ENCODE data around the gene LCE1B. TPM values are rescaled to one million over a fixed set of nuclear protein-coding genes. Genes with fewer than 3 reads are reported as not detected.

The LCE1B gene, protein sequence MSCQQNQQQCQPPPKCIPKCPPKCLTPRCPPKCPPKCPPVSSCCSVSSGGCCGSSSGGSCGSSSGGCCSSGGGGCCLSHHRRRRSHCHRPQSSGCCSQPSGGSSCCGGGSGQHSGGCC
- not detected for polyA plus RNA-seq (ENCODE audit: insufficient read length in 3 of 3)

DNA sequence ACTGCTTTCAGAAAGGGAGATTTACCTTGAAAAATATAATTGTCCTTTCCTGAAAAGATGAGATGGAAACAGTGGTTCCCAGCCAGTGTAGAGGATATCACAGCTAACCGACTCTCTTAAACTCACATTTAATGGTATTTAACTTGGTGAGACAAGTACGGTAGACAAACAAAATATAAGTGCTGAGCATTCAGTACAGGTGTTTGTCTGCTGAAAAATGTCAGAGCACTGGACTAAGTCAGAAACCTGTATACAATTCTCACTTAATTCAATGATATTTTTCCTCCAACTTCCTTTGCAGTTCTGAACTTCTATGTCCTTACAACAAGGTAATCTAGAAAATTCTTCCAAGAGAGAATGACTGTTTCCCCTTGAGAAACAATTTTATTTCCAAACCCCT, at the start of gene LCE1B:
TSS of gene LCE1B (plus strand) at position 301 of the 400 bp plus-strand sequence. CDS start 476 bp downstream, outside the sequence.
- no peak for DNase-seq (ENCODE audit: low read depth in 3 of 3, low spot score in 2 of 3)

DNA sequence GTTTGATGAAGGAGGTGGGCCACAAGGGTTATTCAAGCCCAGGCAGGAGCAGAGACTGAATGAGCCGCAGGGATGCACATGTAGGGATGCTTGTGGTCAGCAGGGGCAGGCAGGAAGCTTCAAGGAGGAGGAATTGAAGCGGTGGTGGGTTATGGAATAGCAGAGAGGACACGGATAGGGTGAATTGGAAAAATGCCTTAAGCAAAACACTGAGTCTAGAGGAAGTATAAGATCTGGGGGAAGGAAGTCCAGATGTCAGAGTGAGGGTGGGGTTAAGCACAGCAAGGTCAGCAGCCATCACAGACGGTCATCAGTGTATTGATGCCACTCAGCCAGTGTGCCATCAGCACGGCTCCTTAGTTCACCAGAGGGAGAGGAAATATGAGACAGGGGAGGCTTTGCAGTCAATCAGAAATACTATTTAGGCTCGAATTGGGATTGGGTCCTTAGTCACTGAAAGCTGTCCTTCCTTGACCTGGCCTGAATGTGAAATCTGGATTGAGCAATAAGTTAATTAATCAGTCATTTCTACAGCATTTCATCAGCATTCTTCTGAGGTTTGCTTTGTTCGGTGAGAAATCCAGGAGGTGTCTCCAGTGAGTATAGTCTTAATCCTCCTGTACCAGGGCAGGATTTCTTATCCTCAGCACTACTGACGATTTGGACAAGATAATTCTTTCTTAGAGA, 42.8 kb upstream of the LCE1B start:
- DNase-seq (ENCODE audit: low read depth in 3 of 3, low spot score in 2 of 3) = no peak

DNA sequence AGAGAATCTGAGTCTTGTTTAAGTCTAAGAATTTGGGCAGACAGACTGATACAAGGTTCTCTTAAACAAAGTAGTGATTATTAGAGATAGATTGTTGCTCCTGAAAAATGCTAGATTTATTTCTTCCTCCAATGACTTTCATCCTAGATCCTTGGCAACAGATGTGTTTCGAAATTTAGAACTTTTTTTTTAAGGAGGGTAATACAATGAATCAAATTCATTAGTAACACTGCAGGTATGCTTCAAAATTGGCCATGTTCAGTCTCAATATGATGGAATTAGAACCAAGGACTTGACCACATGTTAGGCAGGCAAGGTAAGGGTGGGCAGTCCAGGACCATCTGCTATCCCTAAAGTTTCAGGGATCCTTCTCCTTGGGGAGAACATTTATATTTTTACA, 41.4 kb upstream of the LCE1B start:
- no peak for DNase-seq (ENCODE audit: low read depth in 3 of 3, low spot score in 2 of 3)

DNA sequence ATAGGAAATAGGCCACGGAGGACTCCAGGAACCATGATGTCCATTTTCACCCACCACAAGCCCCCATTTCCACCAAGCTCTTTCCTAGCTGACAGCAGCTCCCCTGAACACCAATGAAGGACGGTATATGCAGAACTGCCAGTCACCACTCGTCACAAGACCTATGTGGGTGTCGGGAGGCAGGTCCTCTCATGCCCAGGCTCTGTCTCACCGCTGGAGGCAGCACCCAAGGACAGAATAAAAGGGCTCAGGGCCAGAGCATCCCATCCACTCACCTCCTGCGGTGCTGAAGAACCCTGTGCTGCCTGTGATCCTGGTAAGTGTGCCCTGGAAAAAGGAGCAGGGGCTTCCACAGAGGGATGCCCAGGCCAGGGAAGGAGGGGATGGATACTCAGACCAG, 36.9 kb upstream of the LCE1B start, which contains the start of gene LCE1F:
TSS of gene LCE1F (plus strand) at position 266 of the 400 bp plus-strand sequence. CDS start 1,232 bp downstream, outside the sequence.
- DNase-seq (ENCODE audit: low read depth in 3 of 3, low spot score in 2 of 3) = no peak

DNA sequence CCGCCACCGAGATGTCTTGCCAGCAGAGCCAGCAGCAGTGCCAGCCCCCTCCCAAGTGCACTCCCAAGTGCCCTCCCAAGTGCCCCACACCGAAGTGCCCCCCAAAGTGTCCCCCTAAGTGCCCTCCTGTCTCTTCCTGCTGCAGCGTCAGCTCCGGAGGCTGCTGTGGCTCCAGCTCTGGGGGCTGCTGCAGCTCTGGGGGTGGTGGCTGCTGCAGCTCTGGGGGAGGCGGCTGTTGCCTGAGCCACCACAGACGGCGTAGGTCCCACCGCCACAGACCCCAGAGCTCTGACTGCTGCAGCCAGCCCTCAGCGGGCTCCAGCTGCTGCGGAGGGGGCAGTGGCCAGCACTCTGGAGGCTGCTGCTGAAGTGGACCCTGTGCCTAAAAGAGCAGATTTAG, 35.4 kb upstream of the LCE1B start:
- no peak for DNase-seq (ENCODE audit: low read depth in 3 of 3, low spot score in 2 of 3)

DNA sequence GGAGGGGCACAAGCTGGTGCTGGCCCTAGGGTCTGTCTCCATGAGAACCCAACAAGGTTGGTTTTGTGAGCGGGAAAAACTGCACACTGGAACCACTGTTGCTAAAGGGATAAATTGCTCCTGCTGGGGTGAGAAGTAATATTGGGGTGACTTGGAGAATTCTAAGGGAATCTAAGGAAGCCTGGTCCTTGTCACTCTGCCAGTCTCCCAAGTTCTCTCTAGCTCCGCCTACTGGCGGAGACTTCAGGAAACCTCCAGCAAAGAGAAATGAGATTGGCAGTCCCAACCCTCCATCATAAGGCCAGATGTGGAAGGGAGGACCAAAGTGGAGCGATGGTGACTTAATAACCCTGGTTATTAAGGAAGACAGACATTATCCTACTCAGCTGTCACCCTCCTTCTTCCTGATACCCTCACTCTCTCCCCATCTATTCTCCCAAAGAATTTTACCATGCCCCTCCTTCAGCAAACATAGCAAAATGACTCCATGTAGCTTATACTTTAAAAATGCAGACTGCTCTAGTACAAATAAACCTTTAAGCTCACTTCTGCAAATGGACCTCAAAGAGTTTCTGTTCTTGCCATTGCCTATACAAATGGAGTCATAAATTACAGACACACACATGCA, 34.1 kb upstream of the LCE1B start:
- no peak for DNase-seq (ENCODE audit: low read depth in 3 of 3, low spot score in 2 of 3)

DNA sequence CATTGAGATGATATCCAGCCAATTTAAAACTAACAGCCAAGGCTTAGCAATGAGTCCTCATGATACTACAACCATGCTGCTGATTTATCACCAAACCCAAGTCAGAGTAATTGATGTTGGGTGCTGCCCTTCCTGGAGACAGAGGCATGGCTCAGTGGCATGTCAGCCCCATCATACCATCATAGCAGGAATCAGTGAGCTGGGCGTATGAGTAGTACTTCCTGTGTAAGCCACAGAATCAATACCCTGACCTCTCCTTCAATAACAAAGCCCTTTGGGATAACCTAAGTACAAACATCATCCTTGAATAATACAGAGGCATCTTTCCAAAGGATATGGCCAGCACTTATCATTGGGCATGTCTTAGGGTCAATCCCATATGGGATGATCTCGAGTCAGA, 28.7 kb upstream of the LCE1B start:
- DNase-seq (ENCODE audit: low read depth in 3 of 3, low spot score in 2 of 3) = no peak

DNA sequence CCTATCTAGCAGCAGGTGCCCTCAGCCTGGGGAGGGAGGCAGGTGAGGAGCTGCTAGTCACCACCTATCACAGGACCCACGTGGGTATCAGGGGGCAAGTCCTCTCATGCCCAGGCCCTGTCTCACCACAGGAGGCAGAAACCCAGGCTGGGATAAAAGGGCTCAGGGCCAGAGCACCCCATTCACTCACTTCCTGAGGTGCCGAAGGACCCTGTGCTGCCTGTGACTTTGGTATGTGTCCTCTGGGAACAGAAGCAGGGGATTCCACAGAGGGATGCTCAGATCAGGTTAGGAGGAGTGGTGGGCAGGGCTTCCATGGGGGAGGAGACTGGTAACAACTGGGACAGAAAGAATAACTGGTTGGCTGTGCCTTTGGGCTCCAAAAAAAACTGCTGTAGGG, 25.7 kb upstream of the LCE1B start, which contains the start of gene LCE1E:
TSS of gene LCE1E (plus strand) at position 181 of the 400 bp plus-strand sequence. CDS start 1,043 bp downstream, outside the sequence.
- DNase-seq (ENCODE audit: low read depth in 3 of 3, low spot score in 2 of 3) = no peak

DNA sequence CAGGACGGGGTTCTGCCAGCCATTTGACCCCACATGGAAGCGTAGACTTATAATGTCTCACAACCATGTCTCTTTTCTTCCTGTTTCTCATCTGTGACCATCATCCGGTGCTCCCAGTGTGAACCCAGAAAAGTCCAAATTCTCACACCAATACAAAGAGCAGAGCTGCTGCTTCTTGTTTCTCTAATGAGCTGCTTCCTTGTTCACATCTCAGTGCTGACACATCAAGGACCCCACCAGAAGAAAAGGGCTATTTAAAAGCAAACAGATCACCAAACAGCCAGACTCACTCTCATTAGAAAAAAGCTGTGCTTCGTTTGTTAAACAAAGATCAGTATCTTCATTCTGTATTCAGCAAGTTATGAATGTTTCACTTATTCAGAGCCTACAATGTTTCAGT, 16.1 kb upstream of the LCE1B start:
- DNase-seq (ENCODE audit: low read depth in 3 of 3, low spot score in 2 of 3) = no peak

DNA sequence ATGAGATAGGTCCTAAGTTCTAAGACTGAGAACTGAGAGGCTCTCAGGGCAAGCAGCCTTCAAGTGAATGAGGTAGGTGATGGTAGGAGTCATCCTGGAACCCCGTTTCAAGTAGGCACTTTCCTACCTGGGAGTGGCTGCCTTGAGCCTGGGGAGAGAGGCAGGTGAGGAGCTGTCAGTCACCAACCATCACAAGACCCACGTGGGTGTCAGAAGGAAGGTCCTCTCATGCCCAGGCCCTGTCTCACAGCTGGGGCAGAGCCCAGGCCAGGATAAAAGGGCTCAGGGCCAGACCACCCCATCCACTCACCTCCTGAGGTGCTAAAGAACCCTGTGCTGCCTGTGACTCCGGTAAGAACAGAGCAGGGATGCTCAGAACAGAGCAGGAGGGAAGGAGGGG, 15.3 kb upstream of the LCE1B start, which contains the start of gene LCE1D:
TSS of gene LCE1D (plus strand) at position 301 of the 400 bp plus-strand sequence. CDS start 1,074 bp downstream, outside the sequence.
- DNase-seq (ENCODE audit: low read depth in 3 of 3, low spot score in 2 of 3) = no peak

DNA sequence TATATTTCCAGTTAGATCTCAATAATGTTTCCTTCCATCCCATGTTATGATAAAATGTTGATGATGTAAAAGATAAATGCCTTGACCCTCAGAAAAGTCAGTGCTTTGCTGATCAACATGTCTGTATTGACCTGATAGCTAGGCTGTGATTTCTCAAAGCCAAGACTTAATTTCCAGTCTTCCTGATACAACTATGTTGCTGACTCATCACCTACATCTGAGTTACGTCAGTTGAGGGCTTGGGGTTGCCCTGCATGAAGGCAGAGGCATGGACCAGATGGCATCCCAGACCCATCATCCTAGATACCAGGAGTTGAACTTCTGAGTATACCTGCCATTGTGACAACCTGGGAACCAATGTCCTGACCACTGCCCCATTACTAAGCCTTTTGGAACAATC, 10.4 kb upstream of the LCE1B start:
- DNase-seq (ENCODE audit: low read depth in 3 of 3, low spot score in 2 of 3) = no peak

DNA sequence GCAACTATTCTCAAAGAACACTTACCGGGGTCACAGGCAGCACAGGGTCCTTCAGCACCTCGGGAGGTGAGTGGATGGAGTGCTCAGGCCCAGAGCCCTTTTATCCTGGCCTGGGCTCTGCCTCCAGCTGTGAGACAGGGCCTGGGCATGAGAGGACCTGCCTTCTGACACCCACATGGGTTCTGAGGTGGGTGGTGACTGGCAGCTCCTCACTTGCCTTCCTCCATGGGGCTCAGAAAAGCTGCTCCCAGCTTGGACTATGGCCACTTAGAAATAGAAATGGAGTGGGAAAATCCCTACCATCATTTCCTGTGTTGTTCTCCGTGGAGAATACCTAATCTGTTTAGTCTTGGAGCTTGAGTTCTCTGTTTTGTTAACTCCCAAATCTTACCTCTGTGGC, 5.2 kb upstream of the LCE1B start, which contains the start of gene LCE1C:
TSS of gene LCE1C (minus strand) at position 76 of the 400 bp plus-strand sequence. CDS start 1,173 bp downstream, outside the sequence.
- DNase-seq (ENCODE audit: low read depth in 3 of 3, low spot score in 2 of 3) = no peak

DNA sequence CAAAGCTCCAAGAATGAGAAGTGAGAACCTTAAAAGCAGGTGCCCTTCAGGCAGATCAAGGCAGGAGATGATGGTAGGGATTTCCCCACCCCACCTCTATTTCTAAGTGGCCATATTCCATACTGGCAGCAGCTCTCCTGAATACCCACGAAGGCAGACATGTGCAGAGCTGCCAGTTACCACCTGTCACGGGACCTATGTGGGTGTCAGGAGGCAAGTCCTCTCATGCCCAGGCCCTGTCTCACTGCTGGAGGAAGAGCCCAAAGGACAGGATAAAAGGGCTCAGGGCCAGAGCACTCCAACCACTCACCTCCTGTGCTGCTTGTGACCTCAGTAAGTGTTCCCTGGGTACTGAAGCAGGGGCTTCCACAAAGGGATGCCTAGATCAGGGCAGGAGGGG, 721 bp upstream of the LCE1B start:
- no peak for DNase-seq (ENCODE audit: low read depth in 3 of 3, low spot score in 2 of 3)

DNA sequence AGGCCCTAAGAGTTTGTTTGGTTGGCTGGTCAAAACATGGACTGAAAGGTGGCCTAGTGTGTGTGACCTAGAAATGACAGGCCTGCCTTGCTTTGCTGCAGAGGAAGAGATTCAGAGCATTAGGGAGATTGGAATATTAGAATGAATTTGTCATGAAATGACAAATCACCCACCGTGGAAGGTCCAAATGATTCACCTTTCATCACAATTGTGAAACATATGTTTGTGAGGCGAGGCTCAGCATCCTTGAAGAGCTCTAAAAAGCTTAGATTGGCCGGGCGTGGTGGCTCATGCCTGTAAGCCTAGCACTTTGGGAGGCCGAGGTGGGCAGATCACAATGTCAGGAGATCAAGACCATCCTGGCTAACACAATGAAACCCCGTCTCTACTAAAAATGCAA, 5.5 kb downstream of the LCE1B start:
- DNase-seq (ENCODE audit: low read depth in 3 of 3, low spot score in 2 of 3) = no peak

DNA sequence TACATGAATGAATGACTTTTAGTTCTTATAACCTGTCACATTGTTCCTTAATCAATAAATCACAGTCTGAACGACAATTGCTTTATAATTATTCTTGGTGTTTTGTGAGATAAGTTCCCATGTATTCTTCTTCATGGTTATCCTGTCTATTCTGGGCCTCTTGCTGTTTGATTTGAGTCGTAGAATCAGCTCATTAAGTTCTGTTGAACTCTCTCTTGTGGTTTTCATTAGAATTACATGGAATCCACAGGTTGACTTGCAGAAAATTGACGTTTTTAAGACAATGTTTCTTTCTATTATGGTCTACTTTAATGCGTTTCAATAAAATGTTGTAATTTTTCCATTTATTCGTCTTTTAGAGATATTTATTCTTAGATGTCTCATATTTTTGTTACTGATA, 11.5 kb downstream of the LCE1B start:
- DNase-seq (ENCODE audit: low read depth in 3 of 3, low spot score in 2 of 3) = no peak

DNA sequence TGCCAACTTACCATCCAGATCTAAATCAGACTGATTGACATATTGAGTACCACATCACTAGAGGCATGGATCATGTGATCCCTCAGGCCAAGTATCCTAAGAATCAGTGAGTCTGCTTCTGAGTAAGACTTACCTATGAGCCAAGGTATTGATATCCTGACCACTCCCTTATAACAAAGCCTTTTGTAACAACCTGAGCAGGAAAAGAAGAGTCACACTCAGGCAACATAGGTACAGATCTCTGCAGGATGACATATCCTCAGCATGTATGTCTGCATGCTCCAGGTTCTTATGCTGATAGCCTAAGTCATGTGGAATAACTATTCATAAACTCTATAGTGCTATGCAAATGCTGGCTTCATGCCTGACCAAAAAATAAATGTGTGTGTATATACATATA, 13.2 kb downstream of the LCE1B start:
- no peak for DNase-seq (ENCODE audit: low read depth in 3 of 3, low spot score in 2 of 3)

DNA sequence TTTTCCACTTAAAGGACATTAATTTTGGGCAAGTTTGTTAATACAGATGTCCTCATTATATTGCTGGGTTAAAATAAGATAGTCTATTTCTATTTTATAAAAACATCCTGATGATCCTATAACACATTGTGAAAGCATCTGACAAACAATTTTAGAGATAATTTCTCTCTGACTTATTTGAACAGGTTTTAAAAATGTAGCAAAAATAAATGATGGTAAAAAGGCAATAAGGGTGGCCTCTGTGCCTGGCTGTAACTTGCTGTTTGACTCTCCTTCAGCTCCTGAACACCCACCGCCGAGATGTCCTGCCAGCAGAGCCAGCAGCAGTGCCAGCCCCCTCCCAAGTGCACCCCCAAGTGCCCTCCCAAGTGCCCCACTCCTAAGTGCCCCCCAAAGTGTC, 15.4 kb downstream of the LCE1B start, which contains the start of gene LCE1A:
TSS of gene LCE1A (plus strand) at position 301 of the 400 bp plus-strand sequence. CDS start at position 301, 0 bp downstream.
- no peak for DNase-seq (ENCODE audit: low read depth in 3 of 3, low spot score in 2 of 3)

DNA sequence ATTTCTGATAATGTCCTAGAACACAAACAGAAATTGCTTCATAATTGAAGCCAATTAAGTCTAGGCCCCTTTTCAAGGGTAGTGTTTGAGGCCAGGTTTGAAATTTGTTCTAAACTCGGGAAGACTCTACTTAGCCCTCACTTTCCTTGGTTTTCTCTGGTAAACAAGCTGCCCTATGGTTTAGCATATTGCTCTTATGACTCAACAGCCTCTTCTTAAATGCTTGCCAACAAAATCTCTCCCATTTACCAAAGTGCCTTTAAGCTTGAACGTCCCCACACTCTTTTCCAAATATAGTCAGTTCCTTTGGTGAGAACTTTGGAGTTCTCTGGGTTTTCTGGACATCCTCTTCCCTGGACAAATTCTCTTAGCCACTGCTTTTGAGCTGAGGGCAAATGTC, 25.1 kb downstream of the LCE1B start:
- no peak for DNase-seq (ENCODE audit: low read depth in 3 of 3, low spot score in 2 of 3)

DNA sequence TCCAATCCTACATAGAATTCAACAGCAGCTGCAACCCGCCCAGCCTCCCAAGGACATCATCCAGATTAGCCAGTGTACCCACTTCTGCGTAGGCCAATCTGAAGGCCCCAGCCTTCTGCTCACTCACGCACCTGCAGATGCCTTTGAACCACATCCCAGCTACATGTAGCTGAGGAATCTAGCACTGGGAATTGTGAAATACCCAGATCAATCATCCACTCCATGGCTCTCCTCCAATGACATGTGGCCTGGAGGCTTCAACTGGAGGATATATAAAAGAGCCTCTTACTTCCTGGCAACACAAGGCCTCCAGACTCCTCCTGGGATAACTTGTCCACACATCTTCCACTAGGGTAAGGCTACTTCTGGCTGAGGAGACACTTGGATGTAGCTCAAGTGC, 30.8 kb downstream of the LCE1B start, which contains the start of gene LCE6A:
TSS of gene LCE6A (plus strand) at position 301 of the 400 bp plus-strand sequence. CDS start 665 bp downstream, outside the sequence.
- DNase-seq (ENCODE audit: low read depth in 3 of 3, low spot score in 2 of 3) = no peak

DNA sequence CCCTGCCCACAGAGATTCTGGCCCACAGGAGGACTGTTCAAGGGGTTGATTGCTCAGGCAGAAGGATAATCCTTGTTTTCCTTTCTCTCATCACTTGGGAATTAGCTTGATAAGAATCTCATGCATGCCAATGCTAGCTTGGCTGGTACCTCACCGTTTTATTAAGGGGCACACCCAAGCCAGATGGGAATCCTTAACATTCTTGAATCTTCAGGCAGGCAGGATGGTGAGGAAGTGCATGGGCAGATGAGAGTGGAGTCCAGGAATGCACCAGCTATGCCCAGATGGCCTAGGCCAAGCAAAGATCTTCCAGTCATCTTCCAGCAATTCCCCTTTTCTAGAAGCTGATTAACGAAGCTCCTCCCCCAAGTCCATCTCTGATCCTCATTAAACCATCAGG, 43.9 kb downstream of the LCE1B start:
- DNase-seq (ENCODE audit: low read depth in 3 of 3, low spot score in 2 of 3) = no peak

DNA sequence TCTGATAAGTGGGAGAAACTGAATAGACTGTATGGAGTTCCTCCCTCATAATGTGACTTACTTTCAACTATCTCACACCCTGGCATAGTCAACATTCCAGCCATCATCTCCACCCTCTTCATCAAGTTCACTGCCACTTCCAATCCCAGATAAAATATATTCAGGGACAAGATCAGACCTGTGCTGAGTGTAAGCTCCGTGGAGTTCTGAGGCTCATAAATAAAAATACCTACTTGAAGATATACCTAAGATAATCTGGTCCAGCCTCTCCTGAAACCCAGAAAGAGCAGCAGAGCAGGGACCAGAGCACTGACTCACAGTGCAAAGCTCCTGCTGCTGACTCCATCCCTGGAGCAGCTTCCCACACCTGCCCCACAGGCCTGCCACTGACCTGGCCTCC, 46.3 kb downstream of the LCE1B start:
- no peak for DNase-seq (ENCODE audit: low read depth in 3 of 3, low spot score in 2 of 3)
